Ascending aorta (tissue), 2 donors: ENCODE results near the gene XAB2. TPM values are rescaled to one million over a fixed set of nuclear protein-coding genes. Genes with fewer than 3 reads are reported as not detected.
"Not testable (repeated sequence)": the region's sequence is repeated elsewhere in the genome, so short reads cannot be mapped to it uniquely, and the experiment has no call there.

Experiments used
- DNase-seq, 2 donors: peaks; one replicate each; pipeline ENCODE4 v3.0.0-alpha.2; 2019; ENCODE audit warnings: low spot score in 2 of 2
- H3K27ac ChIP-seq, 2 donors: fragments of 200-600 bp; sonication (generic); one replicate each; pipeline ENCODE4 v1.5.1; 2016 to 2017; ENCODE audit warnings: mild to moderate bottlenecking in 1 of 2
- H3K27me3 ChIP-seq: fragments of 200-600 bp; sonication (generic); one replicate; pipeline ENCODE4 v1.5.1; 2017
- H3K36me3 ChIP-seq, 2 donors: fragments of 200-600 bp; sonication (generic); one replicate each; pipeline ENCODE4 v1.5.1; 2016
- H3K4me1 ChIP-seq, 2 donors: fragments of 200-600 bp; sonication (generic); one replicate each; pipeline ENCODE4 v1.5.1; 2016 to 2017; ENCODE audit warnings: mild to moderate bottlenecking in 1 of 2
- H3K4me3 ChIP-seq, 2 donors: fragments of 200-600 bp; sonication (generic); one replicate each; pipeline ENCODE4 v1.5.1; 2016 to 2017; ENCODE audit warnings: mild to moderate bottlenecking in 1 of 2
- H3K9me3 ChIP-seq, 2 donors: fragments of 200-600 bp; sonication (generic); one replicate each; pipeline ENCODE4 v1.5.1; 2016
- intact Hi-C: fragments of 100-400 bp; cut with DNase I; formaldehyde crosslinking; loops from one replicate; pipeline ENCODE4 v1.15.1; 2023
- total RNA-seq: library from RNA; depleted of rRNA; stranded (reverse); fragments of >200 nt; gene quantifications from one replicate; pipeline ENCODE4 v1.1.0, GENCODE V29; 2016
- TF ChIP-seq, protein P1 (sequence below), 3 experiments: fragments of 200-600 bp in 2 of 3; fragments of 450-650 bp in 1 of 3; sonication (generic) in 2 of 3; IDR thresholded peaks; one replicate each; pipeline ENCODE4 v1.5.1; 2016 to 2019; ENCODE audit warnings: antibody characterized with exemption in 3 of 3, mild to moderate bottlenecking in 1 of 3, moderate library complexity in 1 of 3

XAB2 gene
- total RNA-seq, 1 donor from 2014 or later, result 18.4 TPM

DNA sequence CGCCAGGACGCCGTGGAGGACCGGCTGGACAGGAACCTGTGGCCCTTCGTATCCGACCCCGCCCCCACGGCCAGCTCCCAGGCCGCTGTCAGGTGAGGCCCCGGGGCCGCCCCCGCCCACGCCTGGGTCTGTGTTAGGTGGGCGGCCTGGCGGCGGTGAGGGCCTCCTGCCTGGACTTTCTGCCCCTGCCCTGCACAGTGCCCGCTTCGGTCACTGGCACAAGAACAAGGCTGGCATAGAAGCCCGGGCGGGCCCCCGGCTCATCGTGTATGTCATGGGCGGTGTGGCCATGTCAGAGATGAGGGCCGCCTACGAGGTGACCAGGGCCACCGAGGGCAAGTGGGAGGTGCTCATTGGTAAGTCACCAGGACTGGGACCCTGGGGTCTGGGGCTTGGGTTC lies 17.8 kb upstream of the XAB2 start:
- Histone ChIP-seq H3K27ac (no peak overlapping the region), H3K36me3 (no peaks in the 10 kb centered on the region), H3K27me3 (no peaks in the 10 kb centered on the region), H3K4me1 (peaks cover 0 to 3% of the 10 kb centered on the region in 2 donors), H3K4me3 (no peak overlapping the region), H3K9me3 (no peaks in the 10 kb centered on the region)
- no peak for DNase-seq
- TF ChIP-seq, protein P1, sequence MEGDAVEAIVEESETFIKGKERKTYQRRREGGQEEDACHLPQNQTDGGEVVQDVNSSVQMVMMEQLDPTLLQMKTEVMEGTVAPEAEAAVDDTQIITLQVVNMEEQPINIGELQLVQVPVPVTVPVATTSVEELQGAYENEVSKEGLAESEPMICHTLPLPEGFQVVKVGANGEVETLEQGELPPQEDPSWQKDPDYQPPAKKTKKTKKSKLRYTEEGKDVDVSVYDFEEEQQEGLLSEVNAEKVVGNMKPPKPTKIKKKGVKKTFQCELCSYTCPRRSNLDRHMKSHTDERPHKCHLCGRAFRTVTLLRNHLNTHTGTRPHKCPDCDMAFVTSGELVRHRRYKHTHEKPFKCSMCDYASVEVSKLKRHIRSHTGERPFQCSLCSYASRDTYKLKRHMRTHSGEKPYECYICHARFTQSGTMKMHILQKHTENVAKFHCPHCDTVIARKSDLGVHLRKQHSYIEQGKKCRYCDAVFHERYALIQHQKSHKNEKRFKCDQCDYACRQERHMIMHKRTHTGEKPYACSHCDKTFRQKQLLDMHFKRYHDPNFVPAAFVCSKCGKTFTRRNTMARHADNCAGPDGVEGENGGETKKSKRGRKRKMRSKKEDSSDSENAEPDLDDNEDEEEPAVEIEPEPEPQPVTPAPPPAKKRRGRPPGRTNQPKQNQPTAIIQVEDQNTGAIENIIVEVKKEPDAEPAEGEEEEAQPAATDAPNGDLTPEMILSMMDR (IDR thresholded peaks at IDR 0.05), result no peak
- intact Hi-C loops, result no loop called here

DNA sequence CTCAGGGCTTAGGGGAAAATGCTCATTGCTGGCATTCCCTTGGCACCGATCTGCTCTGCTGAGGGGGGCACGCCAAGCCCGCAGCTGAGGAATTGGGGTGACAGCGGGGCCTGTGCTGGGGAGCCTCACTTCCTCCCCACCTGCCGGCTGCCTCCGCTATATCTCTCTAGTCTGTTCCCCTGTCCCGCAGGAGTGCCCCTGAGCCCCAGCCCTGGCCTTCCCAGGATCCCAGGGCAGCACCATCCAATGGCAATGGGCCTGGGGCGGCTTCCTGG lies 17.0 kb upstream of the XAB2 start:
- H3K27me3 ChIP-seq, result no peaks in the 10 kb centered on the region
- intact Hi-C loops, result no loop called here
- no peak overlapping the region for H3K4me3 ChIP-seq
- H3K9me3 ChIP-seq, result no peaks in the 10 kb centered on the region
- TF ChIP-seq, protein P1 (IDR thresholded peaks at IDR 0.05), result no peak
- H3K36me3 ChIP-seq, result no peaks in the 10 kb centered on the region
- no peak overlapping the region for H3K27ac ChIP-seq
- DNase-seq, result no peak
- H3K4me1 ChIP-seq, result no peaks in the 10 kb centered on the region

DNA sequence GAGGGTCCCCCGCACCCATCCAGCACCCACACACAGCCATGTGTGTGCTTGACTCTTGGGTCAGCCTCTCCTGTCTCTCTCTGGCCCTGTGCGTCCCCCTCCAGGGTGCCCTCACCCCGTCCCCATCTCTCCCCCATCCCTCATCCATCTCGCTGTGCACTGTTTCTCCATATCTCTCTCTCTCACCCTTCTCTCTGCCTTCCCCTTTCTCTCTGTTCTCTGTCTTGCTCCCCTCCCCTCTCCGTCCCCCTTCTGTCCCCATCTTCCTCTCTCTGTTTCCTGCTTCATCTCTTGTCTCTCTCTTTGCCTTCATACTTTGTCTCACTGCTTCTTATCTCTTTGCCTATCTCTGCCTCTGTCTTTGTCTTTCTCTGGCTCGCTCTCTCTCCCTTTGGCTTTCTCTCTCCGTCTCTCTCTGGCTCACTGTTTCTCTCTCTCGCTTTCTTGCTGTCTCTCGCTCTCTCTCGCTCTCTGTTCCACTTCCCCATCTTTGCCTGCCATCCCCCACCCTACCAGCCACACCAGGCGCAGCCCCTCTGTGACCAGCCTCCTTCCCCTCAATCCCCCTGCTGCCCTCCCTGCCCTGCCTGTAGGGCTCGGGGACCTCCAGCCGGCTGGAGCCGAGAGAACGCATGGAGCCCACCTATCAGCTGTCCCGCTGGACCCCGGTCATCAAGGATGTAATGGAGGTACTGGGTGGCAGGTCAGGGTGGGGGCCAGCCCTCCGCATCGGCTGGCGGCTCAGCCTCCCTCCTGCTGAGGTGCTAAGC lies 16.5 kb upstream of the XAB2 start:
- H3K9me3 ChIP-seq, result no peaks in the 10 kb centered on the region
- no peaks in the 10 kb centered on the region for H3K36me3 ChIP-seq
- H3K4me3 ChIP-seq, result no peak overlapping the region
- no peaks in the 10 kb centered on the region for H3K4me1 ChIP-seq
- H3K27ac ChIP-seq, result no peak overlapping the region
- TF ChIP-seq, protein P1 (IDR thresholded peaks at IDR 0.05), result no peak
- H3K27me3 ChIP-seq, result no peaks in the 10 kb centered on the region
- intact Hi-C loops, result no loop called here
- DNase-seq, result no peak

DNA sequence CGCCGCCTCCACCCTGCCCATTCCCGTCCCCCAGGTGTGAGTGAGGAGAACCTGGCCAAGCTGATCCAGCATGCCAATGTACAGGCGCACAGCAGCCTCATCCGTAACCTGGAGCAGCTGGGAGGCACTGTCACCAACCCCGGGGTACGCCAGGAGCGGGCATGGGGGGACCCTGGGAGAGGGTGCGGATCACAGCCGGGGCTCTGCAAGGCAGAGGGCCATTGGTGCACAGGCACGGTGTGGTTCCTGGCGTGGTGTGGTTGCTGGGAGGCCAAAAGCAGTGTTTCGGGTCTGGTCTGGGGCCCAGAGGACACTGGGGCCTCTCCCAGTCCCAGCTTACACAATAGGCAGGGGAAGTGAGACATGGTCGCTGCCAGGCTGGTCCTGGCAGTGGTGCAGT lies 15.8 kb upstream of the XAB2 start:
- TF ChIP-seq, protein P1 (IDR thresholded peaks at IDR 0.05), result no peak
- no peak overlapping the region for H3K4me3 ChIP-seq
- no peaks in the 10 kb centered on the region for H3K9me3 ChIP-seq
- intact Hi-C loops, result no loop called here
- no peak overlapping the region for H3K27ac ChIP-seq
- H3K36me3 ChIP-seq, result no peaks in the 10 kb centered on the region
- H3K27me3 ChIP-seq, result no peaks in the 10 kb centered on the region
- DNase-seq, result no peak
- H3K4me1 ChIP-seq, result no peaks in the 10 kb centered on the region

DNA sequence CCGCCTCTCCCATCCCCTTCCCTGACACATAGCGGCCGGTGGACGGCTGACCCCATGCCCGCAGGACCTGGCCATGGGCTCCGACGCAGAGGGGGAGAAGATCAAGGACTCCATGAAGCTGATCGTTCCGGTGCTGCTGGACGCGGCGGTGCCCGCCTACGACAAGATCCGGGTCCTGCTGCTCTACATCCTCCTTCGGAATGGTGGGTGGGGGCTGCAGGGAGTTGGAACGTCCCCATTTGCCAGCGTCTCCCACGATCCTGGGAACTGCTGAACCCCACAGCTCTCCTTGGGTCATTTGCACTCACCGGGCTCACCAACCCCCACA lies 15.2 kb upstream of the XAB2 start:
- Histone ChIP-seq H3K36me3 (no peaks in the 10 kb centered on the region), H3K4me1 (no peaks in the 10 kb centered on the region), H3K4me3 (no peak overlapping the region), H3K27ac (no peak overlapping the region), H3K27me3 (no peaks in the 10 kb centered on the region), H3K9me3 (no peaks in the 10 kb centered on the region)
- intact Hi-C loops, result no loop called here
- TF ChIP-seq, protein P1 (IDR thresholded peaks at IDR 0.05), result no peak
- DNase-seq, result no peak

DNA sequence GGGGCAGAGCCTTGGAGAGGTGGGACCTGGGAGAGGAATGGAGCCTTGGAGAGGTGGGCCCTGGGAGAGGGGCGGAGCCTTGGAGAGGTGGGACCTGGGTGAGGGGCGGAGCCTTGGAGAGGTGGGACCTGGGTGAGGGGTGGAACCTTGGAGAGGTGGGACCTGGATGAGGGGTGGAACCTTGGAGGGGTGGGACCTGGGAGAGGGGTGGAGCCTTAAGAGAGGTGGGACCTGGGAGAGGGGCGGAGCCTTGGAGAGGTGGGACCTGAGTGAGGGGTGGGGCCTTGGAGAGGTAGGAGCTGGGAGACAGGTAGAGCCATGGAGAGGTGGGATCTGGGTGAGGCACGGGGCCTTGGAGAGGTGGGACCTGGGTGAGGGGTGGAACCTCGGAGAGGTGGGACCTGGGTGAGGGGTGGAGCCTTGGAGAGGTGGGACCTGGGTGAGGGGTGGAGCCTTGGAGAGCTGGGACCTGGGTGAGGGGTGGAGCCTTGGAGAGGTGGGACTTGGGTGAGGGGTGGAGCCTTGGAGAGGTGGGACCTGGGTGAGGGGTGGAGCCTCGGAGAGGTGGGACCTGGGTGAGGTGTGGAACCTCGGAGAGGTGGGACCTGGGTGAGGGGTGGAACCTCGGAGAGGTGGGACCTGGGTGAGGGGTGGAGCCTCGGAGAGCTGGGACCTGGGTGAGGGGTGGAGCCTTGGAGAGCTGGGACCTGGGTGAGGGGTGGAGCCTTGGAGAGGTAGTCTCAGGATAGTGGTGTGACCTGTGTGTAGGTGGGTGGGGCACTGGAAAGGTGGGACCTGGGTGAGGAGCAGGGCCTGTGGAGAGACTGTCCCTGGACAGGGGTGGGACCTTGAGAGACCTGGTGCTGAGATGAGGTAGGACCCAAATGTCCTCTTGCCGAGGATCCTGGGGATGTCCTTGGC lies 14.5 kb upstream of the XAB2 start:
- H3K27me3 ChIP-seq, intact Hi-C loops, H3K4me1 ChIP-seq, H3K36me3 ChIP-seq, H3K9me3 ChIP-seq, H3K27ac ChIP-seq, DNase-seq, H3K4me3 ChIP-seq: not testable (repeated sequence)
